ENCODE measurements around the gene TAB2. TPM values are rescaled to one million over a fixed set of nuclear protein-coding genes. Genes with fewer than 3 reads are reported as not detected.

The TAB2 gene, protein sequence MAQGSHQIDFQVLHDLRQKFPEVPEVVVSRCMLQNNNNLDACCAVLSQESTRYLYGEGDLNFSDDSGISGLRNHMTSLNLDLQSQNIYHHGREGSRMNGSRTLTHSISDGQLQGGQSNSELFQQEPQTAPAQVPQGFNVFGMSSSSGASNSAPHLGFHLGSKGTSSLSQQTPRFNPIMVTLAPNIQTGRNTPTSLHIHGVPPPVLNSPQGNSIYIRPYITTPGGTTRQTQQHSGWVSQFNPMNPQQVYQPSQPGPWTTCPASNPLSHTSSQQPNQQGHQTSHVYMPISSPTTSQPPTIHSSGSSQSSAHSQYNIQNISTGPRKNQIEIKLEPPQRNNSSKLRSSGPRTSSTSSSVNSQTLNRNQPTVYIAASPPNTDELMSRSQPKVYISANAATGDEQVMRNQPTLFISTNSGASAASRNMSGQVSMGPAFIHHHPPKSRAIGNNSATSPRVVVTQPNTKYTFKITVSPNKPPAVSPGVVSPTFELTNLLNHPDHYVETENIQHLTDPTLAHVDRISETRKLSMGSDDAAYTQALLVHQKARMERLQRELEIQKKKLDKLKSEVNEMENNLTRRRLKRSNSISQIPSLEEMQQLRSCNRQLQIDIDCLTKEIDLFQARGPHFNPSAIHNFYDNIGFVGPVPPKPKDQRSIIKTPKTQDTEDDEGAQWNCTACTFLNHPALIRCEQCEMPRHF
- 28.0 and 46.3 TPM in 2 replicates for total RNA-seq

GRCh38 chr6:149317644-149318571 lies at the start of gene TAB2:
TSS of gene TAB2 (plus strand) at chr6:149317712. CDS start at chr6:149369998, 52,286 bp downstream.

GRCh38 chr6:149400050-149400449 lies 82.5 kb downstream of the TAB2 start, which contains the start of gene SUMO4:
TSS of gene SUMO4 (plus strand) at chr6:149400262. CDS start at chr6:149400392, 130 bp downstream.

Other genes with a start within 250 kb of the TAB2 start
- 0.68 and 1.9 TPM in 2 replicates for gene SUMO4, start 82.5 kb downstream of the TAB2 start, total RNA-seq
- gene ZC3H12D, start 167.3 kb downstream of the TAB2 start, total RNA-seq = 0.07 TPM in 1 of 2 replicates, not detected in the other
- gene PPIL4, start 228.3 kb downstream of the TAB2 start, total RNA-seq = 37.9 and 38.3 TPM in 2 replicates
- gene GINM1, start 248.7 kb downstream of the TAB2 start, total RNA-seq = 45.3 and 47.2 TPM in 2 replicates